ENCODE results near the gene RSPH3. TPM values are rescaled to one million over a fixed set of nuclear protein-coding genes. Genes with fewer than 3 reads are reported as not detected.

The RSPH3 gene
- total and polyA plus RNA-seq, 10 of the 15 experiments (the other 5 are each of a cell fraction or from before 2014, with no cell fraction given) = 0.40 to 3.5 (median 1.4) TPM

GRCh38 chr6:158996856-158997255, 3.1 kb downstream of the RSPH3 start (continued):
- TF ChIP-seq ZBTB11 (CRISPR knock-in tag; IDR thresholded peaks at IDR 0.05) (no peak), ZZZ3 (IDR thresholded peaks at IDR 0.05; ENCODE audit: control insufficient read depth, insufficient read length, low read depth) (no peak), ZNF274 (IDR thresholded peaks at IDR 0.05; ENCODE audit: insufficient read depth, insufficient read length) (no peak), RBBP5 (conservative IDR thresholded peaks at IDR 0.05) (no peak)

GRCh38 chr6:158993639-158994038, 6.4 kb downstream of the RSPH3 start:
- ChIA-PET CTCF (interaction anchor here (0.7 to 1.9 kb wide), 10 partner anchors 15 to 661 kb away, joined by 3 to 6 read pairs (median 4); no protein-coding TSS in a partner anchor), RAD21 (ENCODE audit: unreplicated experiment) (interaction anchor here (0.6 to 1.0 kb wide), 2 partner anchors 82 to 291 kb away, joined by 3 read pairs; no protein-coding TSS in a partner anchor), POLR2A (interaction anchor here (0.8 kb wide), 1 partner anchor 14 kb away, joined by 7 read pairs; no protein-coding TSS in a partner anchor), SMC1A (ENCODE audit: uncharacterized antibody, unreplicated experiment) (interaction anchor here (0.6 to 1.6 kb wide), 6 partner anchors 14 to 870 kb away, joined by 3 to 5 read pairs (median 4); no protein-coding TSS in a partner anchor)
- in situ Hi-C loops (cut with MboI) = no loop called here
- TF ChIP-seq ELK1 (IDR thresholded peaks at IDR 0.05; ENCODE audit: low read depth, low read length) (no peak), YY1 (IDR thresholded peaks at IDR 0.05; ENCODE audit: low read depth, low read length) (no peak), NFIC (IDR thresholded peaks at IDR 0.05; ENCODE audit: low read depth, low read length) (no peak), HDGF (IDR thresholded peaks at IDR 0.05) (no peak)
- Histone ChIP-seq H4K20me1 (ENCODE audit: control insufficient read depth, insufficient read depth) (no peaks in the 10 kb centered on the region), H3K4me3 (no peak overlapping the region), H3K4me1 (ENCODE audit: control insufficient read depth, insufficient read depth, low read length) (0 out of 2 replicates have a peak, but pooled peaks cover 3% of the 10 kb centered on the region), H2AFZ (ENCODE audit: control insufficient read depth, low read depth, low read length) (no peak overlapping the region), H3K9me3 (replicated peaks; ENCODE audit: control insufficient read depth, insufficient read depth, low read length) (no peaks in the 10 kb centered on the region; the same call in 2 of the 3 replicates), H3K27ac (ENCODE audit: control insufficient read depth, insufficient read depth) (no peak overlapping the region), H3K4me2 (ENCODE audit: control insufficient read depth, insufficient read depth) (no peak overlapping the region), H3K36me3 (ENCODE audit: control insufficient read depth in 2 of 2, insufficient read depth in 2 of 2, low read length in 1 of 2) (no peaks in the 10 kb centered on the region), H3K9ac (ENCODE audit: control insufficient read depth, insufficient read depth, low read length) (no peak overlapping the region), H3K79me2 (ENCODE audit: control insufficient read depth, insufficient read depth, low read length) (no peaks in the 10 kb centered on the region), H3K27me3 (replicated peaks in 1 of 2; ENCODE audit: control insufficient read depth in 2 of 2, insufficient read depth in 2 of 2, low read length in 1 of 2) (no peaks in the 10 kb centered on the region)
- intact Hi-C loops (cut with micrococcal nuclease; ENCODE audit: unreplicated experiment) = no loop called here
- ATAC-seq (no peak), FAIRE-seq (no peak), DNase-seq (ENCODE audit: low read depth, low spot score) (no peak)
- 72% methylated on average over 3 of the region's 3 CpGs for WGBS (ENCODE audit: insufficient coverage, insufficient replicate concordance, low lambda C conversion rate, missing lambda C conversion rate)
- no TSS peak for BruUV-seq (replicated peaks)

Data from GM12878 (cell line).